GM21619 (cell line): Measurements from ENCODE around the gene NUP107.

Source experiments
- ATAC-seq: cut with Tn5 transposase; IDR thresholded peaks from one replicate; pipeline ENCODE4 v1.9.1; 2021; ENCODE audit not compliant: unreplicated experiment

Gene NUP107

DNA sequence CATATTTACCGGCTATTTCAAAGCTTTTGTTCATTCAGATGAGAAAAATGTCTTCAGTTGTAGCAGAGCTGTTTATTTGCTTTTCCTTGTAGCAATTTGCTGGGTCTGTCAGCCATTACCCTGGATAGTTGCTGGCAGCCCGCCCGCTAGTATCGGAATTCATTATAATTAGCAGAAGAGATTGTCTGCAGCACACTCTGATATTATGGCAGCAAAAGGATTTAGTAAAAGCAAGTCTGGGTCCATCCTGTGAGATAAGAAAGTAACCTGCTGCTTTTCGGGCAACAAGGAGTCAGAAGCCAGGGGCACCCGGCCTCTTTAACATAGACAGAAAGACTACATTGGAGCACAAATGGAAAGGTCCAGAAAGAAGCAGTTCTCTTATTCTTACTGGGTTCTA lies 53.1 kb downstream of the NUP107 start:
- no peak for ATAC-seq

GRCh38 chr12:68743356-68743755 lies 56.6 kb downstream of the NUP107 start:
- ATAC-seq = no peak

DNA sequence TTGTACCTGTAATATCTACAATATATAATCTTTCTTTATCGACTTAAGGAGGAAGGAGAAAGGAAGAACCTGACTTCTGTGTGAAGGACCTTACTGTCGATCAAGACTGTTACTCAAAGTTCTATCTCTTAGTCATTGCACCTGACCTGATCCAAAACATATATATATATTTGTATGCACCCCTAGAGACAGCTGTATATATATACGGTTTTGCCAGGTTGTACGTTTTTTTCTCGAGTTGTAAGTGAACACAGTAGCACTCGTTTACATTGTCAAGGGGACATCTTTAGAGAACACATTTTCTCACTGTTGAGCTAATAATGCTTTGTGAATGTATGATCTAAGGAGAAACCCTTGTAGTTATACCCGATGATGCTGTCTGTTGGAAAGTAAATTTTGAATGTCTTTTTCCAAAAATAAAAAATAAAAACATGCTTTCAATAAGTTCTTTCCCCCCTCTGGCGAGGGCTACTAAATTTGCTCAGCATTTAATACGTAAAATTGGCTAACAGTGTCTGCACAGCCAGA lies 58.7 kb downstream of the NUP107 start:
- ATAC-seq = peak; percentile 4

- ATAC-seq = peak; percentile 97
Observed at GRCh38 chr12:68745904-68746571, 59.3 kb downstream of the NUP107 start, which contains the start of gene SLC35E3. Gene SLC35E3, plus strand, starts transcription at chr12:68746176. Its CDS starts 202 bp downstream, at chr12:68746378.

DNA sequence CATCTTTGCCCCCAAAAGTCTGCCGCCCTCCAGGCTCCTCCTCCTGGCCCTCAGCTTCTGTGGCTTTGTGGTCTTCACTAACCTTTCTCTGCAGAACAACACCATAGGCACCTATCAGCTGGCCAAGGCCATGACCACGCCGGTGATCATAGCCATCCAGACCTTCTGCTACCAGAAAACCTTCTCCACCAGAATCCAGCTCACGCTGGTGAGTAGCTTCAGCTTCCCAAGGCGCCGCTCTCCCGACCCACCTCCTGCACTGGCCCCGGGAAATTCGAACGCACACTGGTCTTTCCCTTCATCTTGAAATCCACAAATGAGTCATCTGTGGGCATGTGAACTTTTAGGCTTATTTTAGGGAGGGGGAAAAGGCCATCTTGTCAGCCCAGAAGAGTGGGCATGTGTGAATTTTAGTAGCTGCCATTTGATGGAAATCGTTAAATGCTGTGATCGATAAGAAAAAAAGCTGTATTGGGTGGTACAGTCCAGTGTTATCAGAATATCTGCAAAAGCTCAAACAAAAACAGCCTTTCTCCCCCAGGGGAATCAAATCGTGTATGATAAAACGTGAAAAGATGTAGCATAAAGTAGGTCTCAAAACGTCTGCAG lies 59.9 kb downstream of the NUP107 start:
- peak; percentile 37 for ATAC-seq

DNA sequence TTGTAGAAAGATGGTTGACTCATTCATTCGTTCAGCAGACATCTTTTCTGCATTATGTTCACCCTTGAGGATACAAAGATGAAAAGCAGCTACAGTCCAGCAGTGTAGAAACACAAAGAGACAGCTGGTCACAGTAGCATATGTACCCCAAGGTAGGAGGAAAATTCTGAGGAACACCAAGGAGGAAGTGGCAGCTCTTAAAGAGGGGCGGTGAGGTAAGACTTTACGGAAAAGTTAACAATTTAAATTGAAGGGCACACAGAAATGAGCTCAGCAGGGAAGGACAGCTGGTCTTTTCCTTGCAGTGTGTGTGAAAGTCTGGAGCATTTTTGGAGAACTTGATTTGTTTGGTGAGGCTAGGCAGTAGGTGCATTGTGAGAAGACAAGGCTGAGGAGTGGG lies 62.7 kb downstream of the NUP107 start:
- ATAC-seq = no peak

GRCh38 chr12:68749861-68750260 lies 63.1 kb downstream of the NUP107 start:
- no peak for ATAC-seq

GRCh38 chr12:68750506-68750905 lies 63.7 kb downstream of the NUP107 start:
- ATAC-seq = no peak

DNA sequence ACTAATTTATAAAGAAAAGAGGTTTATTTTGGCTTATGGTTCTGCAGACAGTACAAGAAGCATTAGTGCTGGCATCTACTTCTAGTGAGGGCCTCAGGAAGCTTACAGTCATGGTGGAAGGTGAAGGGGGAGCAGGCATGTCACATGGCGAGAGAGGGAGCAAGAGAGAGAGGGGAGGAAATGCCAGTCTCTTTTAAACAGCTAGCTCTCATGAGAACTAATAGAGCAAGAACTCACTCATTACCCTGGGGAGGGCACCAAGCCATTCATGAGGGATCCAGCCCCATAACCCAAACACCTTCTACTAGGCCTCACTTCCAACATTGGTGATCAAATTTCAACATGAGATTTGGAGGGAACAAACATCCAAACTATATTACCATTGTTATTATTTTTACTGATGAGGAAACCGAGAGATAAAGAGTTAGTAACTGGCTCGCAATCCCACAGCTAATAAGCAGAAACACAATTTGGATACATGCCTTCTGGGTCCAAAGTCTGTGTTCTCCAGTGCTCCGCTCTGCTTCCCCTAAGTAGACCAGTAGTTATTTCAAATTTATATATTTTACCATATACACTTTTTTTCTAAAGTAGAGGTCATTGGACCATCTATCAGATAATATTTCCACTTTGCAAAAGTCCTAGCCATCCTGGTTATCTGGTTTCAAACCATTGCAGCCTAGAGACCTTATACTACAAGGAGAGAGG lies 68.9 kb downstream of the NUP107 start:
- ATAC-seq = no peak

GRCh38 chr12:68759852-68760251 lies 73.1 kb downstream of the NUP107 start:
- no peak for ATAC-seq

DNA sequence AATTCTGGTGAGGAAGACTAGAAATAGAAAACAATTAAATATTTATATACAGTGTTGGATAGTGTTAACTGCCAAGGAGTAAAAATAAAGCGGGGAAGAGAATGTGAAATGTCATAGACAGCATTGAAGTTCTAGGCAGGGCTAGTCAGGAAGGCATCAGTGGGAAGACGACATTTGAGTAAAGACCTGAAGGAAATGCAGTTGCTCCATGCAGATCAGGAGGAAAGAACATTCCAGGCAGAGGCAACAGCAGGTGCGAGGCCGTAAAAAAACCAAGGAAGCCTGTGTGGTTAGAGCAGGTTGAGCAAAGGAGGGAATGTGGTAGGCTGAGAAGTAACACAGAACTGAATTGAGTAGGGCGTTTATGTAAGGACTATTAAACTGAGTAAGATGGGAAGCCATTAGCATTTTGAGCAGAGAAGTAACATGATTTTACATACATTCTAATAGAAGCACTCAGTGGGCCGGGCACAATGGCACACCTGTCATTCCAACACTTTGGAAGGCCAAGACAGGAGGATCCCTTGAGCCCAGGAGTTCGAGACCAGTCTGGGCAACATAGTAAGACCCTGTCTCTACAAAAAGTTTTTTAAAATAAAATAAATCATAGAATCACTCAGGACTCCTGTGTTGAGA lies 74.1 kb downstream of the NUP107 start:
- no peak for ATAC-seq

DNA sequence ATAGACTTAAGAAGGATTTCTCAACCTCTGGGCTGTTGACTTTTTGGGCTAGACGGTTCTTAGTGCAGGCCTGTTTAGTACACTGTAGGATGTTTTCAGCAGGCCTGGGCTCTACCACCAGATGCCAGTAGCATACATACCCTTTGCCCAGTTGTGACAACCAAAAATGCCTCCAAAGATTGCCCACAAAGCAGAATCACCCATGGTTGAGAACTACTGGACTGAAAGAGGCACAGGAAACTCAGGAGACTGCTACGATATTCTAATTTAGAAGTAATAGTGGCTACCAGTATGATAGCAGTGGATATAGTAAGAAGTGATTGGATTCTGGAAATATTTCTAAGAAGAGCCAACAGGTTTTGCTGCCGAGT lies 74.6 kb downstream of the NUP107 start:
- no peak for ATAC-seq

- no peak for ATAC-seq
Observed at GRCh38 chr12:68761901-68762630, 75.3 kb downstream of the NUP107 start.

DNA sequence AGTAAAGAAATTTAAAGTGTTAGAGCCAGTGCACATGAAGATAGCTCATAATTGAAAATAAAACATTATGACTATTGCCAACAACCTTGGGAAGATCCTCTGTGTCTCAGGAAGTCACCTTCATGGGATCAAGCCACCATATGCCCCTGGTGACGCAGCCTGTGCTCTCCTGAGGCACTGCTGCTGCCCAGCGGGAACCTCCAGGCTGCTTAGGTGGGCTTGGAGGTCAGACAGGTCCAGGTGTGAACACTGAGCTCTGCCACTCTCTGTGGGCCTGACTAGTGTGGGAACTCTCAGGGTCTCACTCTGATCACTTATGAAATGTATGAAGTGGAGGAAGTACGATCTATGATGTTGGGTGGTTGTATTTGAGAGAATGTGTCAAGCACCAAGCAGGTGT lies 75.9 kb downstream of the NUP107 start:
- no peak for ATAC-seq

GRCh38 chr12:68765696-68766095 lies 78.9 kb downstream of the NUP107 start:
- no peak for ATAC-seq

DNA sequence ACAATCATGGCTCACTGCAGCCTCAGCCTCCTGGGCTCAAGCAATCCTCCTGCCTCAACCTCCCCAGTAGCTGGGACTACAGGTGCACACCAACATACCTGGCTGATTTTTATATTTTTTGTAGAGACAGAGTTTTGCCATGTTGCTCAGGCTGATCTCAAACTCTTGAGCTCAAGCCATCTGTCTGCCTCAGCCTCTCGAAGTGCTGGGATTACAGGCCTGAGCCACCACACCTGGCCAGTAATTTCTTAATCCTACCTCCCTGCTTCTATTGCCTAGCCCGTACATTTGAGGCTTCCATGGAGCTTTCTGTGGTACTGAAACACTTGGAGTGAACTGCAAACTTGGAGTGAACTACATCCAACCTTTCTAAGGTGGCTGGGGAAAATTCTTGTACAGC lies 79.9 kb downstream of the NUP107 start:
- ATAC-seq = no peak

DNA sequence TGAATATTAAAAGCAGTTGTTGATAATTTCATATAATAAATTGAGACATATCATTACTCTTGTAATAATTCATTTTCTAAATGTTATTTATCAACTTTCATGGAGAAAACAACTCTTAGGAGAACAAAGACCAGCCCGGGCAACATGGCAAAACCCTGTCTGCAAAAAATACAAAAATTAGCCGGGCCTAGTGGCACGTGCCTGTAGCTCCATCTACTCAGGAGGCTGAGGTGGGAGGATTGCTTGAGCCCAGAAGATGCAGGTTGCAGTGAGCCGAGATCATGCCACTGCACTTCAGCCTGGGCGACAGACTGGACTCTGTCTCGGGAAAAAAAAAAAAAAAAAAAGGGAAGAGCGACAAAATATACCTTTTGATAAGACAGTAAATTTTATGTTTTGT lies 80.4 kb downstream of the NUP107 start:
- no peak for ATAC-seq

GRCh38 chr12:68768431-68768939 lies 81.7 kb downstream of the NUP107 start:
- ATAC-seq = no peak

DNA sequence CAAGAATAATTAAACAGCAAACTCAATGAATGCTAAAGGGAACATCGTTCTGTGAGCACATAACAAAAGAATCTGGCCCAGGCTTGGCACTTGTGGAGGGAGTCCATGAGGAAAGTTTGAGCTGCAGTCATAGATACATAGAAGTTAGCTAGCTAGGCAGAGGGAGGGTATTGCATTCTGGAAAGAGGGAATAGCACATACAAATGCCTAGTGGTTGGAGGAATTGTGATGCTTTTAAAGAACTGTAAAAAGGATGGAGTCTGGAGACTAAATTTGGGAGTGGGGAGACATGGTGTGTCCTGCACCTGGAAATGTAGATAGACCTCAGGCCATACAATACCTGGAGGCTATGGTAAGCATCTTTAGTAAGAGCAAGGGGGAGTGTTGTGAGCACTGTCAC lies 83.2 kb downstream of the NUP107 start:
- no peak for ATAC-seq

- ATAC-seq = no peak
Observed at GRCh38 chr12:68771223-68771925, 84.6 kb downstream of the NUP107 start.
